ENCODE data around the gene HOXC9. TPM values are rescaled to one million over a fixed set of nuclear protein-coding genes. Genes with fewer than 3 reads are reported as not detected.

The HOXC9 gene
- total RNA-seq, 2 donors from 2014 or later: 0.23 to 3.0 TPM

- intact Hi-C loops (cut with DNase I): no loop called here
These were observed 47.6 kb upstream of the HOXC9 start for GRCh38 chr12:53952335-53952694.

GRCh38 chr12:53952871-53953734 is 46.9 kb upstream of the HOXC9 start:
- no peak for TF ChIP-seq CTCF (IDR thresholded peaks at IDR 0.05)
- TF ChIP-seq POLR2A (IDR thresholded peaks at IDR 0.05): no peak
- TF ChIP-seq POLR2AphosphoS5 (IDR thresholded peaks at IDR 0.05): no peak
- intact Hi-C loops (cut with DNase I): no loop called here
- no peak for DNase-seq (ENCODE audit: low spot score)
- no peaks in the 10 kb centered on the region for H3K36me3 ChIP-seq
- peaks cover 76% of the 10 kb centered on the region for H3K27me3 ChIP-seq (replicated peaks; ENCODE audit: insufficient read depth)
- no peaks in the 10 kb centered on the region for H3K9me3 ChIP-seq
- H3K4me3 ChIP-seq: no peak overlapping the region
- no peak overlapping the region for H3K27ac ChIP-seq
- no peaks in the 10 kb centered on the region for H3K4me1 ChIP-seq (replicated peaks)
- WGBS: 10% methylated on average over 38 of the region's 38 CpGs

More at GRCh38 chr12:53952335-53952694, 47.6 kb upstream of the HOXC9 start:
- Histone ChIP-seq H3K9me3 (no peaks in the 10 kb centered on the region), H3K27ac (no peak overlapping the region), H3K4me1 (replicated peaks) (no peaks in the 10 kb centered on the region), H3K4me3 (no peak overlapping the region), H3K27me3 (replicated peaks; ENCODE audit: insufficient read depth) (peaks cover 69% of the 10 kb centered on the region), H3K36me3 (no peaks in the 10 kb centered on the region)
- WGBS: 10% methylated on average over 13 of the region's 13 CpGs
- no peak for TF ChIP-seq POLR2AphosphoS5 (IDR thresholded peaks at IDR 0.05)
- no peak for TF ChIP-seq POLR2A (IDR thresholded peaks at IDR 0.05)
- no peak for TF ChIP-seq CTCF (IDR thresholded peaks at IDR 0.05)
- DNase-seq (ENCODE audit: low spot score): no peak

GRCh38 chr12:53953831-53954693 is 45.9 kb upstream of the HOXC9 start:
- H3K27me3 ChIP-seq (replicated peaks; ENCODE audit: insufficient read depth): peaks cover 82% of the 10 kb centered on the region
- no peak overlapping the region for H3K4me3 ChIP-seq
- TF ChIP-seq POLR2A (IDR thresholded peaks at IDR 0.05): no peak
- no peak for TF ChIP-seq CTCF (IDR thresholded peaks at IDR 0.05)
- no peak for TF ChIP-seq POLR2AphosphoS5 (IDR thresholded peaks at IDR 0.05)
- H3K9me3 ChIP-seq: no peaks in the 10 kb centered on the region
- no peaks in the 10 kb centered on the region for H3K36me3 ChIP-seq
- 13% methylated on average over 19 of the region's 19 CpGs for WGBS
- H3K27ac ChIP-seq: no peak overlapping the region
- no peak for DNase-seq (ENCODE audit: low spot score)
- intact Hi-C loops (cut with DNase I): no loop called here
- H3K4me1 ChIP-seq (replicated peaks): no peaks in the 10 kb centered on the region

GRCh38 chr12:53954694-53955035 is 45.3 kb upstream of the HOXC9 start, which contains the start of gene HOXC12:
TSS of gene HOXC12 (plus strand) at chr12:53954903. CDS start at chr12:53954930, 27 bp downstream.
- no peak for DNase-seq (ENCODE audit: low spot score)
- intact Hi-C loops (cut with DNase I): no loop called here
- Histone ChIP-seq H3K27me3 (replicated peaks; ENCODE audit: insufficient read depth) (peaks cover 80% of the 10 kb centered on the region), H3K36me3 (no peaks in the 10 kb centered on the region), H3K4me3 (no peak within 1 kb of the TSS), H3K9me3 (no peaks in the 10 kb centered on the region), H3K27ac (no peak within 1 kb of the TSS), H3K4me1 (replicated peaks) (no peaks in the 10 kb centered on the region)
- no peak for TF ChIP-seq POLR2A (IDR thresholded peaks at IDR 0.05)
- TF ChIP-seq POLR2AphosphoS5 (IDR thresholded peaks at IDR 0.05): no peak
- no peak for TF ChIP-seq CTCF (IDR thresholded peaks at IDR 0.05)
- 8% methylated on average over 20 of the region's 20 CpGs for WGBS
